GM21367 (cell line): ENCODE measurements around the gene MTG2.

Experiments used
- ATAC-seq: cut with Tn5 transposase; IDR thresholded peaks from one replicate; pipeline ENCODE4 v1.9.1; 2021; ENCODE audit not compliant: unreplicated experiment

The MTG2 gene

DNA sequence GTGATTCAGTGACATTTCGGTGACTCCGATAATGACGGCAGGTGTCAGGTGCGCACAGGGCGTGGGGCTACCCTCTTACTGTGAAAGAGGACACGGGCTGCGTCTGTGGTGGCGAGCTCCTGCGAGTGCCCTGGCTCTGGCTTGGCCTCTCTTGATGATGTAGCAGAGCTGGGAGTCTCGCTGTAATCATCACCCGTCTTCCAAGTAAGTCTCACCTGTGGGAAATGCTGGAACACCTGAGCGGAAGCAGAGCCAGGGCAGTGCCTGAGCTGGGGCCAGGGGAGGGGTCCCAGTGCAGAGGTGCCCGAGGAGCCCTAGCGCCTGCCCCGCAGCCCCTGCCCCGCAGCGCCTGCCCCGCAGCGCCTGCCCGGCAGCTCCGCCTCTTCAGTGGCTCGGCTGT lies 60.3 kb downstream of the MTG2 start:
- ATAC-seq, result no peak

DNA sequence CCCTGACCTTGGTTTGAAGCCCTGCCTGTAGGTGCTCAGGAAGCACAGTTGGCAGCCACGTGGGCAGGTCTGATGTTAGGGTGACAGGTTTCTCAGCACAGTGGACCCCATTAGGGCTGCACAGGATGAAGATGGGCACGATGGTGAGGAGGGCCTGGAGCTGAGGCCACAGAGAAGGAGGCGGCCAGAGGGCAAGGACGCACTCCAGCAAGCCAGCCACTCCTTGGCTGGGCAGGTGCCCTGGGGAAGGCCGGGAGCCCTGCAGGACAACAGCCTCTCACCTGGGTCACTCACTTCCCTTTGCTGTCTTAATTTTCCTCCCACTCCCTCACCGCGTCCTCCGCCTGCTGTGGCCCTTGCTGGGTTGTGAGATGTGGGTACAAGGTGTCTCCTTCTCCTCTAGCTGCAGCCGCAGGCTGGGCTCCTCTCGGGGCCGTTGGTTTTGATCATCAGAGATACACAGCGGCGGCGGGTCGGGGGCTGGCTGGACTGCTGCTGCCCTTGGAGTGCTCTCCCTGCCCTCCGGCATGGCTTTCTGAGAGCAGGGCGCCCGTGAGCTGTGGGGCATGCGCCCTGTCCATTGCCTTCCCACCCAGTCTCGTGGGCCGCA lies 61.2 kb downstream of the MTG2 start:
- no peak for ATAC-seq

DNA sequence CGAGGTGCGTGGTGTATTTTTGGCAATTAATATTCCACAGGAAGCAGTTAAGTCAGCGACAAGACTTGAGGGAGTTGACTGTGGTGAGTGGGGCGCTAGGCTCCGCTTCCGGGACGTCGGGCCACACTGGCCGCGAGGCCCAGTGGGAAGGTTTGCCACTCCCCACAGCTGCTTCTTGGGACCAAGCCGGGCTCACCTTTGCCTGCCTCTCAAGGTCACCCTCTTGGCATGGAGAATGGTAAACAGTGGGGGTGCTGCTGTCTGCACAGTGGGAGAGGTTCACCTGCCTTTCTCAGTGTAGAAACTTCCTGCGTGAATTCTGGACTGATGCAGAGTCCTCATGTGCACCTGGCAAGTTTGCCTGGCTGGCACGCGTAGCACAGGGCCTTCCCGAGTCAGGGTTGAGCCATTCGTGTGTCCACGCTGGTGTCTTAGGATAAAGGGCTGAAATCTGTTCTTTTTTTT lies 61.8 kb downstream of the MTG2 start:
- no peak for ATAC-seq

DNA sequence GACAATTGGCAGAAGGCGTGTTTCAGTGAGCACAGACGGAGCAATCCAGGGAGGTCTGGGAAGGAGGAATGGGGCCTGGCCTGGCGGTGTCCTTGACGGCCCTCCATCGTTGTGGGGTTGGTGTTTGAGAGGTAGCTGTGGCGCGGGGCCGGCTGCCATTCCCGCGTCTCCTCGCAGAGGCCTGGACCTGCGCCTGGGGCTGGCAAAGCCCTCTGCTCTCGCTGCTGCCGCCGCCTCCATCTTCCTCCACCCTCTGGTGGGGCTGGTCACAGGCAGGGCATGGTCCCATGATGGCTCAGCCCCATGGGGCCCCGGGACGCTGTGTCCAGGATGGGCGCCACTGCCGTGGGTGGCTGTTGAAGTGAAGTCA lies 63.1 kb downstream of the MTG2 start:
- no peak for ATAC-seq

DNA sequence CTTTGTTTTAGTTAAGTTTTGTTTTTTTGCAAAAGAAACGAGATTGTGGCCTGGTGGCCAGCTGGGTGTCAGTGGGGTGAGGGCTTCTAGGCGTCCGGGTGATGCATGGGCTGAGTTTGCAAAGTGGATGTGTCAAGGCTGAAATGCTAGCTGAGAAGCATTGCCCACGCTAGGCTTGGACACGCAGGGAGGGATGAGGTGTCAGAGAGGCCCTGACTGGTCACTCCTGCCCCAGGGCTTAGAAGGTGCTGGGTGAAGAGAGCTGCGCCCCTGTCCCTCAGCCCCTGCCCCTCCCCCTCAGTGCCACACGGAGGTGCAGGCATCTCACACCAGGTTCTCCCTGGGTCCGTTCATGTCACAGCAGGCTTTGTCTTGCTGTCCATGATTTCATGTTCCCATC lies 63.6 kb downstream of the MTG2 start:
- no peak for ATAC-seq

DNA sequence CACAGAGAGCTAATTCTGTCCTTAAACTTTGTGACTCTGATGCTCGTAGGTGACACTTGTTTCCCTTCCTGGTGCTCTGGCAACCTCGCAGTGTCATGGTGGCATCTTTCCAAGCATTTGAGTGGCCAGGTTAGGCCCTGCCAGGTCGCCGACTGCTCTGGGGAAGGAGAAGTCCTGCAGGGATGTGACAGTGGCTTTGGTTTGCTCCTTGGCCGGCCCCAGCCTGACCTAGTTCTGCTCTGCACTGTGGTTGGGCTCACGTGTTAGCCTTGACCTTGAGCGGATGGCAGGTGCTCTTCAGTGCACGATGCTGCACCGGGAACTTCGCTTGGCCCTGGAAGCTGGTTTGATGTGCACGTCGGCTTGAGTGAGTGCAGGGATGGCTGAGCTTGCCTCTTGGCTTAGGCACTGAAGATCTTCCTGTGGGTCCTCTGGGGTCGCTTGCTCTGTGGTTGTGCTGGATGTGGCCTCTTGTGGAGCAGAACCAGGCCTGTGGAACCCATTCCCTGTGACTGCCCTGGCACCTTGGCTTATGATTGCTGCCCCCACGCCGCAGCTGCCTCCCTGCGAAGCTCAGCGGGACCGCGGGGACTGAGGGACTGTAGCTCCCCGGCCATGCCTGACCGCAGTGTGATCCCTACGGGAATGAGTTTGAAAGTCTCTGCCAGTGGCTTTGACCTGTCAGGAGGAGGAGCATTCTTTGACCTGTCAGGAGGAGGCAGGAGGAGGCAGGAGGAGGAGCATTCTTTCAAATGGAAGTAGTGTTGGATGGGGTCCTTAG lies 64.2 kb downstream of the MTG2 start:
- no peak for ATAC-seq

DNA sequence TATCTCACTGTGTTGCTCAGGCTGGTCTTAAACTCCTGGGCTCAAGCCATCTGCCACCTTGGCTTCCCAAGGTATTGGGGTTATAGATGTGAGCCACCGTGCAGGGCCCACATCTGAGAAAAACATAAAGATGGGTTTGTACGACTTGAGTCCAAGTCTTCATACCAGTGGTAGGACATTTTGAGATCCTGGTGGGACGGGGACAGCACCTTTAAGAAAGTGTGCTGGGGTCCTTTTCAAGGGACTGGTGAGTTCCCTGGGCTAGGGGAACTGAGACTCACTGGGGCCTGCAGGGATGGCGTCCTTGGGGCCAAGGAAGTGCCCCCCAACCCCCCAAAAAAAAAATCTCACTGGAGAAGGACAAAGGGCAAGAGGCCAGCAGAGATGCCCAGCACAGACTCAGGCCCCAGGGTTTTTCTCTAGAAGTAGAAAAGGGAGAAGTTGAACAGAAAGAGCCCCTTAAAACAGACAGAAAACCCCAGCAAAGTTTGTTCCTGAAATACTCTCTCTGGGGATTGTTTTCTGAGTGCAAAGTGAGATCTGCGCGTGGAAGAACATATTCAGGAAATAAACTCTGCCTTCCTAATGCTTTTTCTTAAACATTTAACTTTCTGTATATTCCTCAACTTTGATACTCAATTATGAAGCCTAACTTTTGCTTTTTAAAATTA lies 66.2 kb downstream of the MTG2 start:
- no peak for ATAC-seq

DNA sequence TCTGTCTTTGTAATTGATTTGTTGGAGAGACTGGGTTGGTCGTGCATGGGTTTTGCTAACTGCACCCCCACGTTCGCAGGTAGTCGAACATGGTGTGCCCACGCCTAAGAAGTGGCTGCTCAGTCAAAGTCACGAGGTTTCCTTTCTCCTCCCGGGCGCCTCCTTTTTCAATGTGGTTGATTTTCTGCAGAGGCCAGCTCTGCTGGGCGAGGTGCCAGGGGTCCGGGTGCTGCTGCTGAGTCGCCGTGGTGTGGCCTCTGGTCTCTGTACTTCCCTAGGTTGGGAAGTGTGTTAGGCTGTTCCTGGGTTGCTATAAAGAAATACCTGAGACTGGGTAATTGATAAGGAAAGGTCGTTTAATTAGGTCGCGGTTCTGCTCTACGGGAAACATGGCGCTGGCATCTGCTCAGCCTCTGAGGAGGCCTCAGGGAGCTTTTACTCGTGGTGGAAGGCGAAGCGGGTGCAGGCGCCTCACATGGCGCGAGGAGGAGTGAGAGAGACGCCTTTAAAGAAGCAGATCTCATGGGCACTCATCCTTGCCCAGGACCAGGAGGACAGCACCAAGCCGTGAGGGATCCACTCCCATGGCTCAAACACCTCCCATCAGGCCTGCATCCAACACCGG lies 69.6 kb downstream of the MTG2 start:
- ATAC-seq, result no peak
